Skin epidermis (tissue), 12 donors: ENCODE data around the gene RNU1-4.
A peak's percentile ranks its signal among the peaks of the same experiment; 100 is the strongest.
"Not testable (repeated sequence)": the region's sequence is repeated elsewhere in the genome, so short reads cannot be mapped to it uniquely, and the experiment has no call there.

Experiments
- H3K27ac ChIP-seq, 21 experiments: fragments of 200-600 bp; sonication (generic) in 11 of 21; one replicate each; pipeline ENCODE4 v1.5.0; 2020; ENCODE audit warnings: mild to moderate bottlenecking in 3 of 21, inconsistent platforms in 2 of 21, moderate library complexity in 2 of 21
- H3K4me3 ChIP-seq, 7 experiments: fragments of 200-600 bp; sonication (generic) in 2 of 7; one replicate each; pipeline ENCODE4 v1.5.0; 2020; ENCODE audit warnings: inconsistent platforms in 2 of 7, mild to moderate bottlenecking in 2 of 7, moderate library complexity in 1 of 7

The RNU1-4 gene

DNA sequence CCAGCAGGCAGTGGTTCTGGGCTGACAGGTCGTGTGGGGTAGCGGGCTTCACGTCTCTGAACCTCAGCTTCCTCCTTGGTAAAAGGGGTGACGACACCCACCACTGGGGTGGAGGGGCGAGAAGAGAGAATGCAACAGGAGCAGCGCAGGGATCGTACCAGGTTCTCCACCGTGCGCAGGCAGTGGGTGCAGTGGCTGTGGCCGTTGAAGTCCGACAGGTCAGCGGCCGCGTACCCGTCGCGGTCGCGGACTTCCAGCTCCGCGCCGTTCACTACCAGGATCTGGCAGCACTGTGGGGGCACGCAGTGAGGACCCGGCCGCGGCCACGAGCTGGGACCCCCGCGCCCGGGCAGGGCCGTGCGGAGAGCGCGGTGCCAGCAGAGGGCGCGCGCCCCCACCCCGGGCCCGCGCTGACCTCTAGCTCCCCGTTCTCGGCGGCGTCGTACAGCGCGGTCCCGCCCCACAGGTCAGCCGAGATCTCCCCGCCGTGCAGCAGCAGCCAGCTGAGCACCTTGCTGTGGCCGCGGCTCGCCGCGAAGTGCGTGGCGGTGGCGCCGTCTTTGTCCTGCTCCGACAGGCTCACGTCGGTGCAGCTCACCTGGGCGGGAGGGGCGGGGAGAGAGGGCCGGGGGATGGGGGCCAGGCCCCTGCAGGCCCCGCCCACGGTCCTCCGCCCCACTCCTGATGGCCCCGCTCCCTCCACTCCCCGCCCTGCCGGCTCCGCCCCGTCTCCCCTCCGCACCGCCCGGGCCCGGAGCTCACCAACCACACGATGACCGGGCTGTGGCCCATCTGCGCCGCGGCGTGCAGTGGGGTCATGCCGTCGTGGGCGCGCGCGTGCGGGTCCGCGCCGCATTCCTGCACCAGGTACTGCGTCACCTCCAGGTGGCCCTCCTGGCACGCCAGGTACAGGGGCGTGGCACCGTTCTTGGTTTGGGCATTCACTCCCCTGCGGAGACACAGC is 32.9 kb upstream of the RNU1-4 start:
- not testable (repeated sequence) for H3K27ac ChIP-seq
- peak overlapping the region in 2 of 7 experiments; percentile 21 to 25 for H3K4me3 ChIP-seq

DNA sequence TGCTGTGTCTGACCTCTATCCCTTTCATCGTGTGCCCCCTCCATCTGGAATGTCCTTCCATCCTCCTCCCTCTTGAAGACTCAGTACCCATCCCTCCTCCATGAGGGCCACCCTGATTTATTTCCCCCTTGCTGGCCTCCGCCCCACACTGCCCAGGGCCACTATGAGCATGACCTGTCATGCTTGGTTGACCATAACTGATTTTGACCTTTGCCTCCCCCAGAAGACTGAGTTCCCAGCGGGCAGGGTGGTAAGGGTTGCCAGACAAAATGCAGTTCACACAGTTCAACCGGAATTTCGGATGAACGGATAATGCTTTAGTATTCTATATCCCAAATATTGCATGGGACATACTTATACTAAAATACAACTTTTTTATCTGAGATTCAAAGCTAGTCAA is 31.6 kb upstream of the RNU1-4 start:
- H3K27ac ChIP-seq, H3K4me3 ChIP-seq: not testable (repeated sequence)

DNA sequence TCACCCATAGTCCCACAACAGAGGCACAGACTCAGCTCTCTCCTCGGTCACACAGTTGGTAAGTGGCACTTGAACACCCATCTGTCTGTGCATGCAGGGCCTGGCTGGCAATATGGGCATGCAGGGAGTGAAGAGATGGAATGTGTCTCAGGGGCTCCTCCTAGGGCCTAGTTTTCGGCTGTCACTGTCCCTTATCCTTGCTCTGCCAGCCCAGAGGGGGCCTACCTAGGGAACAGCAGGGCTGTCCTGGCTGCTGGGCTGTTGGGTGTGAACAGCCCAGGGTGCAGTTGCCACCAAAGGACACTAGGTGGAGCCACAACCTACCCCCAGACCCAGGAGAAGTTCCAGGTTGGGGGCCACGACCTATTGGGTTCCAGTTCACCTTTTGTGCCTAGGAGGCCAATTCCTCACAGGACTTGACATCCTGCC is 30.6 kb upstream of the RNU1-4 start:
- not testable (repeated sequence) for H3K27ac ChIP-seq, H3K4me3 ChIP-seq

- not testable (repeated sequence) for H3K4me3 ChIP-seq, H3K27ac ChIP-seq
These were observed 29.7 kb upstream of the RNU1-4 start for GRCh38 chr1:16710618-16711017.

GRCh38 chr1:16712131-16712530 is 28.2 kb upstream of the RNU1-4 start:
- H3K27ac ChIP-seq, H3K4me3 ChIP-seq: not testable (repeated sequence)

DNA sequence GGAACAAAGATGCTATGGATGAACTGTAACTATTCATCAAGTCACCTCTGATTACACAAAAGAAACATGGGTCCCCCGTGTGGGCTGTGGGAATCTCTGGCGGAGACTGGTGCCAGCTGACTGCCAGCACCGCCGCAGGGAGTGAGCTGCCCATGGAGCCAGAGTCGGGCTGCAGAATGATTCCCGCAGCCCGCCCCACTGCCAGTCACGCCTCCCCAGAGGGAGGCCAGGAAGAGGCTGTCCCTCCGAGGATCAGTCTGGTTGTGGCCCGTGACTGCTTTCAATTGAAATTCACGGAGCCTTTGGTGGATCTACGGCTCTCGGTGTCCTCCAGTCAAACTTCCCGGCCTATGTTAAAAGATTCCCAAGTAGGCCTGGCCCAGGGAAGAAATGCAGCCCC is 27.7 kb upstream of the RNU1-4 start:
- not testable (repeated sequence) for H3K27ac ChIP-seq

GRCh38 chr1:16712984-16713383 is 27.3 kb upstream of the RNU1-4 start:
- H3K27ac ChIP-seq, H3K4me3 ChIP-seq: not testable (repeated sequence)

More for the DNA sequence above, 27.7 kb upstream of the RNU1-4 start:
- H3K4me3 ChIP-seq, result not testable (repeated sequence)

GRCh38 chr1:16713480-16713879 is 26.8 kb upstream of the RNU1-4 start:
- not testable (repeated sequence) for H3K4me3 ChIP-seq, H3K27ac ChIP-seq

- no peak overlapping the region for H3K27ac ChIP-seq
These were observed 23.5 kb upstream of the RNU1-4 start for GRCh38 chr1:16716691-16717335.

GRCh38 chr1:16717336-16718098 is 22.8 kb upstream of the RNU1-4 start:
- Histone ChIP-seq H3K4me3 (no peak overlapping the region), H3K27ac (no peak overlapping the region)

More at GRCh38 chr1:16716691-16717335, 23.5 kb upstream of the RNU1-4 start:
- H3K4me3 ChIP-seq, result no peak overlapping the region

DNA sequence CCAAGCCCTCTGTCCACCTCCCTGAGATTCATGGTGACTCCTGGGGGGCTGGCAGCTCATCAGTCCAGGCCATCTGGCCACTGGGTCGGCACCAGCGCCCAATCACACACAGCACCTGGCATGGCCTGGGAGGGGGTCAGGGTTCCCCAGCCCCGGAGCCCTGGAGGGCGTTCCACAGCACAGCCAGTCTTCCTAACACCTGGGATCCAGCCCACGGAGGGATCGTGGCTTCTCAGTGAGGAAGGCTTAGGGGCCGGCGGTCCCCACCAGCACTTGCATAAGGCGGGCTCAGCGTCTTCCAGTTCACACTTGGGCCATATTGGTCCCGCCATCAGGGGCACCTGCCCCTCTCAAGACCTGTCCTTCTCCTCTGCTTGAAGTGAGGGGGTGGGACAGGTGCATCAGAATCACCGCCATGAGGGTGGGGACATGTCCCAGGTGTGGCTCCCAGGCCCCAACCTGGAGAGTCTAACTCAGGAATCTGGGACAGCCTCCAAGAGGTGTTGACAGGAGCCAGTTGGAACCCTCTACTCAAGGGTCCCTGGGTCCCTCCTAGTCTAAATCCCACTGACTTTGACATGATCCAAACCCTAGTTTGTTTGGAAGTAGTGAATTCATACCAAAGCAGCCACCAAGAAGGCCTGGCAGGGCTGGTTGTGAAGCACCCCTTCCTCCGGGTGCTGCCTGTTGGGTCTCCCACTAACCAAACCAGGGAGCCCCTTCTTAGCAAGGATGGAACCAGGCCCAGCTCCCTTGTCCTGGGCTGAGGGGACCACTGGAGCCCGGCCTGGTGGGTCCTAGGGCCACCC is 22.0 kb upstream of the RNU1-4 start:
- H3K4me3 ChIP-seq, H3K27ac ChIP-seq: not testable (repeated sequence)

GRCh38 chr1:16718908-16719533 is 21.3 kb upstream of the RNU1-4 start:
- no peak overlapping the region for H3K27ac ChIP-seq

GRCh38 chr1:16719571-16720350 is 20.6 kb upstream of the RNU1-4 start:
- H3K4me3 ChIP-seq, result no peak overlapping the region
- H3K27ac ChIP-seq, result no peak overlapping the region

More at GRCh38 chr1:16718908-16719533, 21.3 kb upstream of the RNU1-4 start:
- H3K4me3 ChIP-seq, result no peak overlapping the region

DNA sequence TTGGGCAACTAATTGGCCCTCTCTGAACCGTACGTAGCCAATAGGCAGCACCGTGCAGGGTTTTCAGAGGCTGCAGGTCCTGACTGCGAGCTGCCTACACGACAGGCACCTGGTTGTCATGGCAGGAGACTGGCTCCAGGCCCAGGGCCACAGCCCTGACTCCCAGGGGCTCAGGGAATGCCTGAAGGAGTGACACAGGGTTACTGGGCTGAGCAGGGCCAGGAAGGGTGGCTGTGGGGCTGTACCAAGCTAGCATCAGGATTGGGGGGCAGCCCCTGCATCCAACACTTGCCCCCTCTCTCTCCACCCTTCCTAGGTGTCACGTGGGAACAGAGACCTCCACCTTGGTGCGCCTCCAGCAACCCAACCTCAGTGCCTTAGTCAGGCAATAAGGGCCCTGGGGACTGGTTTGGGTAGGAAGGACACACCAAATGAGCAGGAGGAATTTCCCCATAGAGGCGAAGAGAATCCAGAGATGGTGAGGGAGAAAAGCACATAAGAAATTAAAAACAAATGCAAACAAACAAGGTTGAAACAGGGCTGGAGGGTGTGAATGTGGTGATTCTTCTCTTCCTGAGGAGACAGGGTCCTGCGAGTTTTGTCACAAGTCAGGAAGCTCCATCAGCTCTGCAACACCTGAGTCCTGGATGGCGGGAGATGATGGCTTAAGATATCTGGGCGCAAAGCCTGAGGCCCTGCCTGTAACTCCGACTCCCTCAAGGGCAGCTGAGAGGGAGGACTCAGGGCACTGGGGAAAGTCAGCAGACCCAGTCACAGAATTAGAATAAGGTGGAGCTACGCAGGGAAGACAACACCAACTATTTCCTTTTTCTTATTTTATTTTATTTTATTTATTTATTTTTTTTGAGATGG is 19.7 kb upstream of the RNU1-4 start:
- no peak overlapping the region for H3K4me3 ChIP-seq
- no peak overlapping the region for H3K27ac ChIP-seq

DNA sequence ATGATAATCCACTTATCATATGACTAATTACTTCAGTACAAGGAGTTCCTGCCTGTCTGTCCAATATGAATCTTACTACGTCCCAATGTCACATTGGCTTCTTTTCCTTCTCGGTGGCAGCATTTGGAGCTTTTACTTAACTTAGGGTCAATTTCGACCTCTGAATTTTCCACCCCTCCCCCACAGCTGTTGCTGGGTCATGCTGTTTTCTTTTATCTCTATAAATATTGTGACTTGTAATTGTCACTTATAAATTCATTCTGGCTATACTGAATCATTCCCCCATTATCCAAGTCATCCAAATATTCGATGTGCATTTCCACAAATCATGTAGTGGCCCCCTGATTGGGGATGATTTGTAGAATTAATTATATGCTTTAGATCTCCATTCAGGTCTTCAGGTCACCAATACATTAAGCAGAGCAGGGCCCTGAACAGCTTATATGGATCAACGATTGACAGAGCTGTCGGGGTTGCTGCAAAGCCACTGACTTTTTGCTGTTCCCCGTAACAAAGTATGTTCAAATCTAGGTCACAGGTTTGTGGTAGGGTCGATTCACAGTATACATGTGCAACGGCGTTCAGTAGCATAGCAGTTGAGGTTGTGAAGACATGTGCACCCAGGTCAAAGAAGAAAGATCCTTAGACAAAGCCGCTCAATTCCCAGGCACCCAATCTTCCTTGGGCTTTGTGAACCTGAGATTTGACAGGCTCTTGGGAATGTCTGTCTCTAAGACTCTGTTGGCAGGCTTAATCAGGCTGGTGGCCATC is 18.3 kb upstream of the RNU1-4 start:
- H3K4me3 ChIP-seq, result no peak overlapping the region
- no peak overlapping the region for H3K27ac ChIP-seq

GRCh38 chr1:16724718-16725438 is 15.4 kb upstream of the RNU1-4 start:
- no peak overlapping the region for H3K27ac ChIP-seq
- no peak overlapping the region for H3K4me3 ChIP-seq
